Mucosa of rectum (tissue), 2 donors: ENCODE data around the gene TNFRSF4.

ENCODE experiments used
- H3K27ac ChIP-seq, 2 donors: one replicate each; pipeline ENCODE4 v1.7.0; 2013; ENCODE audit warnings: inconsistent platforms in 2 of 2, low read depth in 2 of 2, low read length in 2 of 2
- H3K27me3 ChIP-seq, 2 donors: one replicate each; pipeline ENCODE4 v1.7.0; 2013; ENCODE audit warnings: low read length in 2 of 2; ENCODE audit not compliant: control insufficient read depth in 2 of 2, insufficient read depth in 2 of 2
- H3K36me3 ChIP-seq, 2 donors: one replicate each; pipeline ENCODE4 v1.7.0; 2013; ENCODE audit warnings: low read length in 2 of 2; ENCODE audit not compliant: control insufficient read depth in 2 of 2, insufficient read depth in 2 of 2
- H3K4me1 ChIP-seq, 2 donors: one replicate each; pipeline ENCODE4 v1.7.0; 2013; ENCODE audit warnings: low read length in 2 of 2, mild to moderate bottlenecking in 1 of 2; ENCODE audit not compliant: control insufficient read depth in 2 of 2, insufficient read depth in 2 of 2
- H3K4me3 ChIP-seq, 2 donors: one replicate each; pipeline ENCODE4 v1.7.0; 2013; ENCODE audit warnings: low read length in 2 of 2
- H3K9ac ChIP-seq, 2 donors: one replicate each; pipeline ENCODE4 v1.7.0; 2013; ENCODE audit warnings: low read length in 2 of 2, low read depth in 1 of 2, mild to moderate bottlenecking in 1 of 2
- H3K9me3 ChIP-seq, 2 donors: one replicate each; pipeline ENCODE4 v1.7.0; 2013; ENCODE audit warnings: low read length in 2 of 2; ENCODE audit not compliant: control insufficient read depth in 2 of 2
- donor health status: healthy.
- donor health status: Normal muscosa, but diverticular disease.

The TNFRSF4 gene

GRCh38 chr1:1213345-1214265 is at the start of gene TNFRSF4:
Gene TNFRSF4, minus strand, starts transcription at chr1:1214153. Its CDS starts 26 bp downstream, at chr1:1214127.
- Histone ChIP-seq H3K4me1 (peaks cover 3 to 5% of the 10 kb centered on the region in 2 donors), H3K27ac (peak within 1 kb of the TSS in 1 of 2 donors; percentile 48), H3K4me3 (peak within 1 kb of the TSS in 1 of 2 donors; percentile 13)

GRCh38 chr1:1262758-1263157 is 48.8 kb upstream of the TNFRSF4 start:
- Histone ChIP-seq H3K27ac (no peak overlapping the region), H3K9me3 (no peaks in the 10 kb centered on the region), H3K9ac (no peak overlapping the region), H3K4me1 (peaks cover 0 to 3% of the 10 kb centered on the region in 2 donors), H3K4me3 (no peak overlapping the region), H3K36me3 (peaks cover 50 to 57% of the 10 kb centered on the region in 2 donors), H3K27me3 (no peaks in the 10 kb centered on the region)

More at GRCh38 chr1:1213345-1214265, at the start of gene TNFRSF4:
- Histone ChIP-seq H3K9ac (no peak within 1 kb of the TSS), H3K9me3 (no peaks in the 10 kb centered on the region), H3K27me3 (peaks cover 2 to 10% of the 10 kb centered on the region in 2 donors), H3K36me3 (peaks cover 15 to 20% of the 10 kb centered on the region in 2 donors)

GRCh38 chr1:1262071-1262470 is 48.1 kb upstream of the TNFRSF4 start:
- H3K36me3 ChIP-seq, result peaks cover 46 to 54% of the 10 kb centered on the region in 2 donors

GRCh38 chr1:1260843-1261560 is 47.0 kb upstream of the TNFRSF4 start:
- Histone ChIP-seq H3K27ac (no peak overlapping the region), H3K9ac (no peak overlapping the region), H3K4me1 (peaks cover 0 to 3% of the 10 kb centered on the region in 2 donors), H3K27me3 (no peaks in the 10 kb centered on the region), H3K4me3 (no peak overlapping the region), H3K9me3 (no peaks in the 10 kb centered on the region), H3K36me3 (peaks cover 46 to 58% of the 10 kb centered on the region in 2 donors)

More at GRCh38 chr1:1262071-1262470, 48.1 kb upstream of the TNFRSF4 start:
- H3K27me3 ChIP-seq, result no peaks in the 10 kb centered on the region
- H3K9ac ChIP-seq, result no peak overlapping the region
- H3K9me3 ChIP-seq, result no peaks in the 10 kb centered on the region
- H3K27ac ChIP-seq, result no peak overlapping the region
- H3K4me1 ChIP-seq, result peaks cover 0 to 3% of the 10 kb centered on the region in 2 donors
- H3K4me3 ChIP-seq, result no peak overlapping the region

- Histone ChIP-seq H3K27me3 (no peaks in the 10 kb centered on the region), H3K27ac (no peak overlapping the region), H3K4me1 (peaks cover 0 to 3% of the 10 kb centered on the region in 2 donors)
Measured at GRCh38 chr1:1259951-1260600, 46.1 kb upstream of the TNFRSF4 start.

GRCh38 chr1:1259540-1259939 is 45.6 kb upstream of the TNFRSF4 start:
- Histone ChIP-seq H3K36me3 (peaks cover 46 to 62% of the 10 kb centered on the region in 2 donors), H3K9ac (no peak overlapping the region), H3K27ac (no peak overlapping the region), H3K4me3 (no peak overlapping the region), H3K4me1 (peaks cover 0 to 3% of the 10 kb centered on the region in 2 donors), H3K27me3 (no peaks in the 10 kb centered on the region), H3K9me3 (no peaks in the 10 kb centered on the region)

More at GRCh38 chr1:1259951-1260600, 46.1 kb upstream of the TNFRSF4 start:
- no peak overlapping the region for H3K9ac ChIP-seq
- H3K9me3 ChIP-seq, result no peaks in the 10 kb centered on the region
- H3K36me3 ChIP-seq, result peaks cover 45 to 61% of the 10 kb centered on the region in 2 donors
- no peak overlapping the region for H3K4me3 ChIP-seq

- Histone ChIP-seq H3K9me3 (no peaks in the 10 kb centered on the region), H3K4me3 (no peak overlapping the region), H3K9ac (no peak overlapping the region), H3K27me3 (no peaks in the 10 kb centered on the region), H3K27ac (no peak overlapping the region), H3K36me3 (peaks cover 43 to 63% of the 10 kb centered on the region in 2 donors), H3K4me1 (peaks cover 0 to 3% of the 10 kb centered on the region in 2 donors)
Measured at GRCh38 chr1:1259119-1259488, 45.2 kb upstream of the TNFRSF4 start.

GRCh38 chr1:1256956-1257871 is 43.3 kb upstream of the TNFRSF4 start:
- Histone ChIP-seq H3K9me3 (no peaks in the 10 kb centered on the region), H3K4me3 (no peak overlapping the region), H3K36me3 (peaks cover 32 to 53% of the 10 kb centered on the region in 2 donors)

GRCh38 chr1:1255611-1256010 is 41.7 kb upstream of the TNFRSF4 start:
- H3K4me1 ChIP-seq, result peaks cover 0 to 3% of the 10 kb centered on the region in 2 donors
- H3K4me3 ChIP-seq, result no peak overlapping the region
- peaks cover 22 to 47% of the 10 kb centered on the region in 2 donors for H3K36me3 ChIP-seq
- no peaks in the 10 kb centered on the region for H3K9me3 ChIP-seq
- no peak overlapping the region for H3K9ac ChIP-seq
- H3K27me3 ChIP-seq, result no peaks in the 10 kb centered on the region
- no peak overlapping the region for H3K27ac ChIP-seq

More at GRCh38 chr1:1256956-1257871, 43.3 kb upstream of the TNFRSF4 start:
- Histone ChIP-seq H3K27me3 (no peaks in the 10 kb centered on the region), H3K4me1 (peaks cover 0 to 3% of the 10 kb centered on the region in 2 donors), H3K27ac (no peak overlapping the region), H3K9ac (no peak overlapping the region)
